ENCODE measurements around the gene LLGL2.

- TF ChIP-seq POLR2AphosphoS5 (IDR thresholded peaks at IDR 0.05; ENCODE audit: insufficient read depth in 1 of 2, low read depth in 1 of 2): no peak
- no peak for TF ChIP-seq CTCF (IDR thresholded peaks at IDR 0.05)
- TF ChIP-seq POLR2A (IDR thresholded peaks at IDR 0.05): no peak
Measured at GRCh38 chr17:75614006-75614405, 88.5 kb downstream of the LLGL2 start.

Data from vagina (tissue), 2 donors.